PC-3 (cell line): ENCODE results near the gene KRT73. TPM values are rescaled to one million over a fixed set of nuclear protein-coding genes. Genes with fewer than 3 reads are reported as not detected.

Experiments used
- ATAC-seq: fragments of 200-7000 bp; cut with Tn5 transposase; 2 replicates; pipeline ENCODE4 v1.9.1; 2020; ENCODE audit warnings: mild to moderate bottlenecking, moderate library complexity
- BruUV-seq: library from RNA; stranded (reverse); fragments of 400-500 nt; replicated peaks from 2 replicates; lab custom pipeline; 2021; lab: Mats Ljungman, UMichigan
- CTCF ChIA-PET: fragments of 300-600 bp; sonication (Branson Sonifier 250); formaldehyde crosslinking; loops from one replicate; lab custom pipeline; 2022; ENCODE audit warnings: antibody characterized with exemption; lab: Charles Lee
- POLR2A ChIA-PET: fragments of 300-600 bp; sonication (Branson Sonifier 250); formaldehyde crosslinking; loops from one replicate; lab custom pipeline; 2022; ENCODE audit warnings: antibody characterized with exemption; ENCODE audit not compliant: unreplicated experiment; lab: Charles Lee
- DNase-seq: peaks from one replicate; pipeline ENCODE4 v3.0.0-alpha.2; 2015
- H2AFZ ChIP-seq: fragments of 300-600 bp; sonication (generic); 2 replicates; pipeline ENCODE4 v1.6.0; 2016; ENCODE audit warnings: antibody characterized with exemption, low read length
- H3F3A ChIP-seq: fragments of 300-600 bp; sonication (generic); one replicate; pipeline ENCODE4 v1.6.0; 2017; ENCODE audit warnings: antibody characterized with exemption, low read length, control low read depth, mild to moderate bottlenecking; ENCODE audit not compliant: unreplicated experiment
- H3K27ac ChIP-seq: fragments of 300-600 bp; sonication (generic); 2 replicates; pipeline ENCODE4 v1.5.1; 2016; ENCODE audit warnings: mild to moderate bottlenecking, low read length
- H3K27me3 ChIP-seq: fragments of 300-600 bp; sonication (generic); 2 replicates; pipeline ENCODE4 v1.6.1; 2016; ENCODE audit warnings: low read length, mixed read lengths
- H3K36me3 ChIP-seq: fragments of 300-600 bp; sonication (generic); 2 replicates; pipeline ENCODE4 v1.6.1; 2016; ENCODE audit warnings: low read depth, mixed run types, low read length, mixed read lengths
- H3K4me1 ChIP-seq: fragments of 300-600 bp; sonication (generic); 2 replicates; pipeline ENCODE4 v1.5.1; 2016; ENCODE audit warnings: low read length; ENCODE audit not compliant: insufficient read depth
- H3K4me2 ChIP-seq: fragments of 300-600 bp; sonication (generic); 2 replicates; pipeline ENCODE4 v1.6.0; 2016; ENCODE audit warnings: low read length
- H3K4me3 ChIP-seq: fragments of 300-600 bp; sonication (generic); 2 replicates; pipeline ENCODE4 v1.5.1; 2016; ENCODE audit warnings: mild to moderate bottlenecking, low read length, mixed read lengths
- H3K79me2 ChIP-seq: fragments of 300-600 bp; sonication (generic); 2 replicates; pipeline ENCODE4 v1.6.1; 2017; ENCODE audit warnings: low read length, mixed read lengths
- H3K9ac ChIP-seq: fragments of 300-600 bp; sonication (generic); 2 replicates; pipeline ENCODE4 v1.6.0; 2016; ENCODE audit warnings: mild to moderate bottlenecking, low read length
- H3K9me2 ChIP-seq: fragments of 300-600 bp; sonication (generic); replicated peaks from 2 replicates; pipeline ENCODE4 v1.6.1; 2016; ENCODE audit warnings: mixed run types, low read length, mixed read lengths
- H3K9me3 ChIP-seq: fragments of 300-600 bp; sonication (generic); 2 replicates; pipeline ENCODE4 v1.6.1; 2016; ENCODE audit warnings: low read length, mixed read lengths
- H4K20me1 ChIP-seq: fragments of 300-600 bp; sonication (generic); 2 replicates; pipeline ENCODE4 v1.6.1; 2016; ENCODE audit warnings: low read length, mixed read lengths
- EZH2 ChIP-seq: fragments of 300-600 bp; sonication (generic); IDR thresholded peaks from one replicate; pipeline ENCODE4 v1.6.1; 2017; ENCODE audit warnings: antibody characterized with exemption, mild to moderate bottlenecking, low read length; ENCODE audit not compliant: unreplicated experiment
- EZH2phosphoT487 ChIP-seq: fragments of 300-600 bp; sonication (generic); IDR thresholded peaks from 2 replicates; pipeline ENCODE4 v1.6.1; 2018; ENCODE audit warnings: mild to moderate bottlenecking, antibody characterized with exemption, low read length, borderline replicate concordance
- intact Hi-C: fragments of 100-400 bp; cut with micrococcal nuclease; formaldehyde crosslinking; loops from 2 replicates; pipeline ENCODE4 v1.9.0; 2023
- total RNA-seq: library from RNA; depleted of rRNA; stranded (reverse); fragments of >200 nt; gene quantifications from 2 replicates; pipeline ENCODE4 v1.2.3, GENCODE V29; 2014
- TF ChIP-seq, protein P1 (sequence below): fragments of 300-600 bp; sonication (generic); conservative IDR thresholded peaks from 2 replicates; pipeline ENCODE4 v1.5.1; 2017; ENCODE audit warnings: antibody characterized with exemption, low read depth, mild to moderate bottlenecking, low read length

The KRT73 gene
- total RNA-seq, 1 experiment from 2014 or later, result not detected

DNA sequence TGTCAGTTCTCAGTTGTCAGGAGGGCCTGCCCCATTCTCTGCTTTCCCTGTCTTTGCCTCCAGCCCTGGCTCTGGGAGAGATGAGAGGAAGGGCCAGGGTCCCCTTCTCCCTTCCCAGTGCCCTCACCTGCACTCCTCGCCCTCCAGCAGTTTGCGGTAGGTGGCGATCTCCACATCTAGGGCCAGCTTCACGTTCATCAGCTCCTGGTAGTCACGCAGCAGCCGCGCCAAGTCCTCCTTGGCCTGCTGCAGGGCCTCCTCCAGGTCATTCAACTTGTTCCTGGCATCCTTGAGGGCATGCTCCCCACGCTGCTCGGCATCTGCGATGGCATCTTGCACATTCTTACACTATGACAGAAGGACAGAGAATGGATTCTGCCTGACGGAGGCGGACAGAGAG, 28.3 kb upstream of the KRT73 start:
- H4K20me1 ChIP-seq, result no peaks in the 10 kb centered on the region
- peaks cover 34% of the 10 kb centered on the region for H3K27me3 ChIP-seq
- ATAC-seq, result no peak
- ChIA-PET POLR2A (no interaction called here), CTCF (interaction anchor here (0.5 kb wide), 1 partner anchor 67 kb away, joined by 4 read pairs; no protein-coding TSS in a partner anchor)
- H3K9me2 ChIP-seq, result no peaks in the 10 kb centered on the region
- H3K36me3 ChIP-seq, result no peaks in the 10 kb centered on the region
- BruUV-seq, result no TSS peak
- H3F3A ChIP-seq, result no peaks in the 10 kb centered on the region
- H2AFZ ChIP-seq, result no peak overlapping the region
- TF ChIP-seq EZH2phosphoT487 (no peak), EZH2 (no peak)
- TF ChIP-seq, protein P1, sequence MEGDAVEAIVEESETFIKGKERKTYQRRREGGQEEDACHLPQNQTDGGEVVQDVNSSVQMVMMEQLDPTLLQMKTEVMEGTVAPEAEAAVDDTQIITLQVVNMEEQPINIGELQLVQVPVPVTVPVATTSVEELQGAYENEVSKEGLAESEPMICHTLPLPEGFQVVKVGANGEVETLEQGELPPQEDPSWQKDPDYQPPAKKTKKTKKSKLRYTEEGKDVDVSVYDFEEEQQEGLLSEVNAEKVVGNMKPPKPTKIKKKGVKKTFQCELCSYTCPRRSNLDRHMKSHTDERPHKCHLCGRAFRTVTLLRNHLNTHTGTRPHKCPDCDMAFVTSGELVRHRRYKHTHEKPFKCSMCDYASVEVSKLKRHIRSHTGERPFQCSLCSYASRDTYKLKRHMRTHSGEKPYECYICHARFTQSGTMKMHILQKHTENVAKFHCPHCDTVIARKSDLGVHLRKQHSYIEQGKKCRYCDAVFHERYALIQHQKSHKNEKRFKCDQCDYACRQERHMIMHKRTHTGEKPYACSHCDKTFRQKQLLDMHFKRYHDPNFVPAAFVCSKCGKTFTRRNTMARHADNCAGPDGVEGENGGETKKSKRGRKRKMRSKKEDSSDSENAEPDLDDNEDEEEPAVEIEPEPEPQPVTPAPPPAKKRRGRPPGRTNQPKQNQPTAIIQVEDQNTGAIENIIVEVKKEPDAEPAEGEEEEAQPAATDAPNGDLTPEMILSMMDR, result no peak
- no peak for DNase-seq
- no peak overlapping the region for H3K27ac ChIP-seq
- no peak overlapping the region for H3K4me2 ChIP-seq
- H3K79me2 ChIP-seq, result no peaks in the 10 kb centered on the region
- no peaks in the 10 kb centered on the region for H3K9me3 ChIP-seq
- no peak overlapping the region for H3K9ac ChIP-seq
- intact Hi-C loops, result no loop called here
- H3K4me3 ChIP-seq, result no peak overlapping the region
- peaks cover 11% of the 10 kb centered on the region for H3K4me1 ChIP-seq

DNA sequence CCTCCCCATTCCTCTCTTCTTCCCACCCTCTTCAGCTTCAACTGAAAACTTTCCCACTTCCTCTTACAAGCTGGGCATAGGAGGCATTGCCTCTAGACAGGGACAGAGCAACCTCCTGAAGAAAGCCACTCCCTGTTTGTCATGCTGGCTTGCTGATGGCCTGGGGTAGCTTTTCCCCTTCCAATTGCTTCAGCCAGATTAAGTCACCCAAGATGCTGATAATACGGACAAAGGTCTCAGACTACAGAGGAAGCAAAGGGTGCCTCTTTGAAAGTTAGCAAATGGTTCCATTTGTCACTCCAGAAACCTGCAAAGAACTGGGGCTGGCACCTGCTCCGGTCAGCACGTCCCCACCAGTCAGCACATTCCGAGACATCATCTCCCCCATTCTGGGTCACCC, 27.6 kb upstream of the KRT73 start:
- H3K79me2 ChIP-seq, result no peaks in the 10 kb centered on the region
- no peaks in the 10 kb centered on the region for H3K9me2 ChIP-seq
- intact Hi-C loops, result no loop called here
- no peak overlapping the region for H3K9ac ChIP-seq
- H3K9me3 ChIP-seq, result no peaks in the 10 kb centered on the region
- no peaks in the 10 kb centered on the region for H3K36me3 ChIP-seq
- H2AFZ ChIP-seq, result no peak overlapping the region
- no TSS peak for BruUV-seq
- no peaks in the 10 kb centered on the region for H3F3A ChIP-seq
- CTCF ChIA-PET, result no interaction called here
- no peak overlapping the region for H3K27ac ChIP-seq
- H4K20me1 ChIP-seq, result no peaks in the 10 kb centered on the region
- ATAC-seq (no peak), DNase-seq (no peak)
- H3K4me1 ChIP-seq, result peaks cover 9% of the 10 kb centered on the region
- POLR2A ChIA-PET, result no interaction called here
- no peak overlapping the region for H3K4me2 ChIP-seq
- no peak overlapping the region for H3K4me3 ChIP-seq
- TF ChIP-seq EZH2 (no peak), EZH2phosphoT487 (no peak)
- TF ChIP-seq, protein P1, result no peak
- peaks cover 41% of the 10 kb centered on the region for H3K27me3 ChIP-seq

DNA sequence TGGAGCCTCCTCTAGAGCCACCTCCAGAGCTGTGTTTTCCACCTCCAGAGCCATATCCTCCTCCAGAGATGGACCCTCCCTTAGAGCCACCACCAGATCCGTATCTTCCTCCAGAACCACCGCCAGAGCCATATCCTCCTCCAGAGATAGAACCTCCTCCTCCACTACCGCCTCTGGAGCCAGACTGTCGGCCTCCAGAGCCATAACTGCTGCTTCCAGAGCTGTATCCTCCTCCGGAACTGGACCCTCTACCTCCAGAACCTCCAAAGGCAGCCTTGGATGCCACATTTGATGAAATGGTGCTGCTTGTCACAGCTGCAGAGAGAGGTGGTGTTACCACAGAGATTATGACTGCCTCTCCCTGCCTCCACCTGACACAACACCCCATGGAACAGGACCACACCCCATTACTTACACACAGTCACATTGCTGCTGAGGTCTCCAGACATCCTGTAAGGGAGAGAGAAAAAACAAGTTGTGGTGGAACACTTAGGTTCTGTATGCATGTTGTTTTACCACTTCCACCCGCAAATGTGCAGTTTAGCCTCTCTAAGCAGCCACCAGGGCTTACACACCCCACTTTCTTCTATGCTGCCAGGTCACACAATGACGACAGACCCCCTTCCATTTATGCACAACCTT, 26.9 kb upstream of the KRT73 start:
- no peak overlapping the region for H2AFZ ChIP-seq

More for the DNA sequence above, 26.9 kb upstream of the KRT73 start:
- intact Hi-C loops, result no loop called here
- DNase-seq (no peak), ATAC-seq (no peak)
- H3K4me1 ChIP-seq, result 0 out of 2 replicates have a peak, but pooled peaks cover 2% of the 10 kb centered on the region
- CTCF ChIA-PET, result no interaction called here
- no peaks in the 10 kb centered on the region for H3K9me3 ChIP-seq
- no peak overlapping the region for H3K4me3 ChIP-seq
- H3F3A ChIP-seq, result no peaks in the 10 kb centered on the region
- no peaks in the 10 kb centered on the region for H3K36me3 ChIP-seq
- no peaks in the 10 kb centered on the region for H3K9me2 ChIP-seq
- POLR2A ChIA-PET, result no interaction called here
- no peak overlapping the region for H3K4me2 ChIP-seq
- H3K27me3 ChIP-seq, result peaks cover 42% of the 10 kb centered on the region
- H4K20me1 ChIP-seq, result no peaks in the 10 kb centered on the region
- no TSS peak for BruUV-seq
- no peak overlapping the region for H3K27ac ChIP-seq
- no peak overlapping the region for H3K9ac ChIP-seq
- no peaks in the 10 kb centered on the region for H3K79me2 ChIP-seq
- TF ChIP-seq EZH2phosphoT487 (no peak), EZH2 (no peak)
- TF ChIP-seq, protein P1, result no peak
